Measurements from ENCODE around the gene SV2B.

DNA sequence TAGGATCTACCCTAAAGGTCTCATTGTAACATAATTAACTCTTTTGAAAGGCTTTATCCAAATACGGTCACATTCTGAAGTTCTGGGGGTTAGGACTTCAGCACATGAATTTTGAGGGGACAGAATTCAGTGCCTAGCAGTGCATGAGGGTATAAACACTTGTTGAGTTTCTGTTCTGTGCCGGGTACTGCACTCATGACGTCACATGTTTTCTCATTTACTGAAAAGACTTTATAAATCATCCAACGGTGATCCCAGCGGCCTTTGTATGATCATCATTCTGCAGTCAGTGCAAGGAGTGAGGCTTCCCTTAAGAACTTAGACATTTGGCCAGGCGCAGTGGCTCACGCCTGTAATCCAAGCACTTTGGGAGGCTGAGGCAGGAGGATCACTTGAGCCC, 25.1 kb downstream of the SV2B start:
- TF ChIP-seq SIN3A (IDR thresholded peaks at IDR 0.05; ENCODE audit: borderline replicate concordance, insufficient read depth, low read length): no peak
- TF ChIP-seq, protein P1, sequence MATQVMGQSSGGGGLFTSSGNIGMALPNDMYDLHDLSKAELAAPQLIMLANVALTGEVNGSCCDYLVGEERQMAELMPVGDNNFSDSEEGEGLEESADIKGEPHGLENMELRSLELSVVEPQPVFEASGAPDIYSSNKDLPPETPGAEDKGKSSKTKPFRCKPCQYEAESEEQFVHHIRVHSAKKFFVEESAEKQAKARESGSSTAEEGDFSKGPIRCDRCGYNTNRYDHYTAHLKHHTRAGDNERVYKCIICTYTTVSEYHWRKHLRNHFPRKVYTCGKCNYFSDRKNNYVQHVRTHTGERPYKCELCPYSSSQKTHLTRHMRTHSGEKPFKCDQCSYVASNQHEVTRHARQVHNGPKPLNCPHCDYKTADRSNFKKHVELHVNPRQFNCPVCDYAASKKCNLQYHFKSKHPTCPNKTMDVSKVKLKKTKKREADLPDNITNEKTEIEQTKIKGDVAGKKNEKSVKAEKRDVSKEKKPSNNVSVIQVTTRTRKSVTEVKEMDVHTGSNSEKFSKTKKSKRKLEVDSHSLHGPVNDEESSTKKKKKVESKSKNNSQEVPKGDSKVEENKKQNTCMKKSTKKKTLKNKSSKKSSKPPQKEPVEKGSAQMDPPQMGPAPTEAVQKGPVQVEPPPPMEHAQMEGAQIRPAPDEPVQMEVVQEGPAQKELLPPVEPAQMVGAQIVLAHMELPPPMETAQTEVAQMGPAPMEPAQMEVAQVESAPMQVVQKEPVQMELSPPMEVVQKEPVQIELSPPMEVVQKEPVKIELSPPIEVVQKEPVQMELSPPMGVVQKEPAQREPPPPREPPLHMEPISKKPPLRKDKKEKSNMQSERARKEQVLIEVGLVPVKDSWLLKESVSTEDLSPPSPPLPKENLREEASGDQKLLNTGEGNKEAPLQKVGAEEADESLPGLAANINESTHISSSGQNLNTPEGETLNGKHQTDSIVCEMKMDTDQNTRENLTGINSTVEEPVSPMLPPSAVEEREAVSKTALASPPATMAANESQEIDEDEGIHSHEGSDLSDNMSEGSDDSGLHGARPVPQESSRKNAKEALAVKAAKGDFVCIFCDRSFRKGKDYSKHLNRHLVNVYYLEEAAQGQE (IDR thresholded peaks at IDR 0.05; ENCODE audit: insufficient read depth in 1 of 2, low read depth in 2 of 2, low read length in 2 of 2): no peak
- no peak for TF ChIP-seq POLR2AphosphoS5 (IDR thresholded peaks at IDR 0.05; ENCODE audit: low read depth, low read length)

All from PFSK-1 (cell line).